HEK293 (cell line): ENCODE measurements around the gene B4GALT3.

ENCODE experiments used
- CTCF ChIA-PET: fragments of 350-600 bp; formaldehyde crosslinking; extraction: SDS; loops from one replicate; lab custom pipeline; 2021; ENCODE audit warnings: antibody characterized with exemption; lab: Yijun Ruan, JAX
- POLR2A ChIA-PET: fragments of 300-600 bp; formaldehyde crosslinking; extraction: SDS; loops from one replicate; lab custom pipeline; 2020; ENCODE audit warnings: antibody characterized with exemption, inconsistent platforms; lab: Yijun Ruan, JAX
- H3K27ac ChIP-seq: fragments of 200-500 bp; sonication (Bioruptor generic); 2 replicates; pipeline ENCODE4 v1.5.1; 2014; ENCODE audit warnings: low read depth, low read length, control low read depth, inconsistent platforms; ENCODE audit errors: extremely low read depth
- H3K36me3 ChIP-seq, 2 experiments: fragments of 200-500 bp in 1 of 2; sonication (Bioruptor generic) in 1 of 2; 1 replicate in 1 of 2; 2 replicates in 1 of 2; pipeline ENCODE4 v1.5.1; 2014 to 2017; ENCODE audit warnings: inconsistent platforms in 2 of 2, low read length in 2 of 2; ENCODE audit not compliant: control insufficient read depth in 2 of 2, insufficient read depth in 1 of 2
- H3K4me1 ChIP-seq: fragments of 200-500 bp; sonication (Bioruptor generic); 2 replicates; pipeline ENCODE4 v1.5.1; 2014; ENCODE audit warnings: mild to moderate bottlenecking, low read length, inconsistent platforms; ENCODE audit not compliant: control insufficient read depth, insufficient read depth
- H3K4me3 ChIP-seq: 2 replicates; pipeline ENCODE4 v1.5.1; 2011; ENCODE audit warnings: low read depth, mild to moderate bottlenecking, control low read depth, low read length, moderate library complexity
- H3K9me3 ChIP-seq: fragments of 200-500 bp; sonication (Bioruptor generic); 2 replicates; pipeline ENCODE4 v1.5.1; 2014; ENCODE audit warnings: low read depth, low read length, inconsistent platforms; ENCODE audit not compliant: control insufficient read depth, insufficient read depth
- GLI4 ChIP-seq: fragments of 450-650 bp; formaldehyde crosslinking; IDR thresholded peaks from 2 replicates; pipeline ENCODE4 v1.5.1; 2016; ENCODE audit warnings: missing biosample characterization, missing genetic modification characterization
- HOXA7 ChIP-seq: sonication (generic); formaldehyde crosslinking; IDR thresholded peaks from 2 replicates; pipeline ENCODE4 v1.8.1; 2022; ENCODE audit warnings: missing genetic modification reagents, borderline replicate concordance
- HOXC10 ChIP-seq: sonication (generic); formaldehyde crosslinking; IDR thresholded peaks from 2 replicates; pipeline ENCODE4 v1.8.1; 2023; ENCODE audit warnings: mild to moderate bottlenecking, missing genetic modification reagents
- MYNN ChIP-seq: fragments of 450-650 bp; formaldehyde crosslinking; IDR thresholded peaks from 2 replicates; pipeline ENCODE4 v1.5.1; 2016; ENCODE audit warnings: missing biosample characterization, missing genetic modification characterization, borderline replicate concordance
- ZFP3 ChIP-seq: fragments of 450-650 bp; formaldehyde crosslinking; IDR thresholded peaks from 2 replicates; pipeline ENCODE4 v1.5.1; 2016; ENCODE audit warnings: low read depth, missing biosample characterization, missing genetic modification characterization
- ZIC2 ChIP-seq: fragments of 450-650 bp; formaldehyde crosslinking; IDR thresholded peaks from 2 replicates; pipeline ENCODE4 v1.5.1; 2016; ENCODE audit warnings: missing biosample characterization, missing genetic modification characterization
- ZNF112 ChIP-seq: fragments of 450-650 bp; formaldehyde crosslinking; IDR thresholded peaks from 2 replicates; pipeline ENCODE4 v1.5.0; 2017; ENCODE audit warnings: missing biosample characterization, missing genetic modification characterization
- ZNF155 ChIP-seq: fragments of 450-650 bp; formaldehyde crosslinking; IDR thresholded peaks from 2 replicates; pipeline ENCODE4 v1.5.1; 2016; ENCODE audit warnings: missing biosample characterization, missing genetic modification characterization
- ZNF175 ChIP-seq: fragments of 450-650 bp; formaldehyde crosslinking; IDR thresholded peaks from 2 replicates; pipeline ENCODE4 v1.5.1; 2016; ENCODE audit warnings: missing biosample characterization, missing genetic modification characterization
- ZNF2 ChIP-seq: fragments of 450-650 bp; formaldehyde crosslinking; IDR thresholded peaks from 2 replicates; pipeline ENCODE4 v1.5.1; 2016; ENCODE audit warnings: missing biosample characterization, missing genetic modification characterization
- ZNF211 ChIP-seq: fragments of 450-650 bp; formaldehyde crosslinking; IDR thresholded peaks from 2 replicates; pipeline ENCODE4 v1.5.1; 2016; ENCODE audit warnings: low read depth, missing biosample characterization, missing genetic modification characterization
- ZNF223 ChIP-seq: fragments of 450-650 bp; formaldehyde crosslinking; IDR thresholded peaks from 2 replicates; pipeline ENCODE4 v1.5.1; 2016; ENCODE audit warnings: missing biosample characterization, missing genetic modification characterization
- ZNF394 ChIP-seq: fragments of 450-650 bp; formaldehyde crosslinking; IDR thresholded peaks from 2 replicates; pipeline ENCODE4 v1.5.1; 2016; ENCODE audit warnings: missing biosample characterization, missing genetic modification characterization, mild to moderate bottlenecking, moderate library complexity, borderline replicate concordance
- ZNF404 ChIP-seq: fragments of 450-650 bp; formaldehyde crosslinking; IDR thresholded peaks from 2 replicates; pipeline ENCODE4 v1.5.1; 2017; ENCODE audit warnings: missing biosample characterization, missing genetic modification characterization
- ZNF664 ChIP-seq: fragments of 450-650 bp; formaldehyde crosslinking; IDR thresholded peaks from 2 replicates; pipeline ENCODE4 v1.5.1; 2016; ENCODE audit warnings: missing biosample characterization, missing genetic modification characterization
- ZSCAN23 ChIP-seq: fragments of 450-650 bp; formaldehyde crosslinking; IDR thresholded peaks from 2 replicates; pipeline ENCODE4 v1.5.1; 2016; ENCODE audit warnings: missing biosample characterization, missing genetic modification characterization
- TF ChIP-seq, protein P1 (sequence below): fragments of 450-650 bp; formaldehyde crosslinking; IDR thresholded peaks from 2 replicates; pipeline ENCODE4 v1.5.1; 2016; ENCODE audit warnings: missing biosample characterization, missing genetic modification characterization
- TF ChIP-seq, protein P2 (sequence below): fragments of 450-650 bp; formaldehyde crosslinking; IDR thresholded peaks from 2 replicates; pipeline ENCODE4 v1.5.0; 2017; ENCODE audit warnings: missing biosample characterization, missing genetic modification characterization, borderline replicate concordance
- TF ChIP-seq, protein P3 (sequence below): fragments of 450-650 bp; formaldehyde crosslinking; IDR thresholded peaks from 2 replicates; pipeline ENCODE4 v1.5.1; 2016; ENCODE audit warnings: missing biosample characterization, missing genetic modification characterization

B4GALT3 gene

DNA sequence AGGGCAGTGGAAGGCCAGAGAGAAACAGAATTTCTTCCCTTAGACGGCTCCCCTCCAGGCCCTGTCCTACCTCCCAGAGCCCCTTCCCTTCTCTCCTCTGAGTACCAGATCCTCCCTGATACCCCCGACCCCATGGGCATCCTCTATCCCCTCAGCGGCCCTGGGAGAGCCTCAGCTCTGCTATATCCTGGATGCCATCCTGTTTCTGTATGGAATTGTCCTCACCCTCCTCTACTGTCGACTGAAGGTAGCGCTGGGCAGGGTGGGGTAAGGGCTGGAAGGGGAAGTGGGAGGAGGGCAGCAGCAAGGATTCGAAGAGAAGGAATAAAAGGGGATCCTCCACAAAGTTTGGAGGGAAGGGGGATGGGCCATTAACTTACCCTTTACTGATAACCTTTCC is 40.5 kb upstream of the B4GALT3 start:
- ChIA-PET CTCF (interaction anchor here (0.7 to 3.4 kb wide), 6 partner anchors 8 to 164 kb away, joined by 4 to 22 read pairs (median 6); partner anchors contain the start of gene TOMM40L), POLR2A (interaction anchor here (1.3 kb wide), 1 partner anchor 15 kb away, joined by 3 read pairs; the partner anchor contains the start of gene NDUFS2)
- no peaks in the 10 kb centered on the region for H3K9me3 ChIP-seq
- no peaks in the 10 kb centered on the region for H3K4me1 ChIP-seq
- H3K36me3 ChIP-seq, result peaks cover 11 to 23% of the 10 kb centered on the region in 2 experiments
- no peak overlapping the region for H3K27ac ChIP-seq
- TF ChIP-seq ZNF175 (tag by site-specific recombination) (no peak), ZNF223 (tag by site-specific recombination) (0 out of 2 replicates have a peak, but pooled peaks have one; percentile 48), ZNF112 (tag by site-specific recombination) (no peak)
- H3K4me3 ChIP-seq, result no peak overlapping the region

DNA sequence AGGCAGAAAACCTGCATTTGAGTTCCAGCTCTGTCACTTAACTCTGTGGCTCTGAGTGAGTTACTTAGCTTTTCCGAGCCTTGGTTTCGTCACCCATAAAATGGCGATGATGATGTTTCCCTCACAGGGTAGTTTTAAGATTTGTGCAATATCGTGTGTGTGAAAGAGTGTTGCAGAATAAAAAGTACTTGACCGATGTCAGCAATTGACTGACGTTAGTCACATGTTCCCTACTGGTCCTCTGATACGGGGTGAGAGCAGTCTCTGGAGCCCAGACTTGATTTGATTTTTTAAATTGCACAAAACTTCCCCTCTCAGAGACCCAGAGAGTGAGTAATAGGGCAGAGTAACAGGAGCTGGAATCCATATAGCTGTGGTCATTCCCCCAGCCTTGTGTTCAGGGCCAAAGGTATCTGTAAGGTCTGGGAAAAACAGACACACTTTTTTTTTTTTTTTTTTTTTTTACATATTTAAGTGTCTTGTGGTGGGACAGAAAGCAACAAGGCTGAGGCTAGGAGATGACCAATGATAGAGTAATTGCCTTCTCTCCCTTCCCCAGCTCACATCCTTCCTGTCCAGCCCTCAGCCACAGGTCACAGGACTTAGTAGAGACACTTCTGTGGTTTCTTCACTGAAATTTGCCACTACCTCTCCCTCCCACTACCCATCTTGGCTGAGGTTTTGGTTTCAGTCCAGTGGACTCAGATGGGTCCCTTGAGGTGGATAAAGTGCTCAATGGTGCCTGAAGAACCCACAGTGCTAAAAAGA is 39.8 kb upstream of the B4GALT3 start:
- POLR2A ChIA-PET, result no interaction called here
- Histone ChIP-seq H3K4me1 (no peaks in the 10 kb centered on the region), H3K27ac (no peak overlapping the region), H3K4me3 (no peak overlapping the region), H3K9me3 (no peaks in the 10 kb centered on the region), H3K36me3 (peaks cover 16 to 29% of the 10 kb centered on the region in 2 experiments)
- CTCF ChIA-PET, result interaction anchor here (0.5 to 3.4 kb wide), 6 partner anchors 9 to 165 kb away, joined by 4 to 22 read pairs (median 6); partner anchors contain the start of gene TOMM40L
- TF ChIP-seq ZFP3 (no peak), MYNN (tag by site-specific recombination) (no peak), ZNF664 (tag by site-specific recombination) (no peak)
- TF ChIP-seq, protein P1, sequence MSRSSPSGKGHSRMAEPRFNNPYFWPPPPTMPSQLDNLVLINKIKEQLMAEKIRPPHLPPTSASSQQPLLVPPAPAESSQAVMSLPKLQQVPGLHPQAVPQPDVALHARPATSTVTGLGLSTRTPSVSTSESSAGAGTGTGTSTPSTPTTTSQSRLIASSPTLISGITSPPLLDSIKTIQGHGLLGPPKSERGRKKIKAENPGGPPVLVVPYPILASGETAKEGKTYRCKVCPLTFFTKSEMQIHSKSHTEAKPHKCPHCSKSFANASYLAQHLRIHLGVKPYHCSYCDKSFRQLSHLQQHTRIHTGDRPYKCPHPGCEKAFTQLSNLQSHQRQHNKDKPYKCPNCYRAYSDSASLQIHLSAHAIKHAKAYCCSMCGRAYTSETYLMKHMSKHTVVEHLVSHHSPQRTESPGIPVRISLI (tag by site-specific recombination), result 0 out of 2 replicates have a peak, but pooled peaks have one; percentile 57

DNA sequence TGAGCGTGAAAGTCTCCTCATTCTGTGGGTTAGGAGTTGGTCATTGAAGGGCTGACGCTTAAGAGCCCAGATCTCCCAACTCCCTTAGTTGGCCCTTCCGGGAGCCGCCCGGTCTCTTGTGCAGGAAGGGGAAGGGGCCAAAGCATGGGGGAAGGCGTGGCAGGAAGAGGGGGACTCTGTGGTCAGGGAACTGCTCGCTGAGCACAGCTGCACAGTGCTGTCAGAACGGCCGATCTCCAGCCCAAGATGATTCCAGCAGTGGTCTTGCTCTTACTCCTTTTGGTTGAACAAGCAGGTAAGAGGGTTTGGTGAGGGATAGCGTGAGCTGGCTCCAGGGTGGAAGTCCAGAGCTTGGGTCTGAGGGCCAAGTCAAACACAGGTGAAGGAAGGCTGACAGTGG is 37.8 kb upstream of the B4GALT3 start, which contains the start of gene FCER1G:
TSS of gene FCER1G (plus strand) at position 220 of the 400 bp plus-strand sequence. CDS start at position 247, 27 bp downstream.
- ChIA-PET POLR2A (interaction anchor here (1.2 to 1.4 kb wide), 2 partner anchors 11 to 13 kb away, joined by 4 to 10 read pairs; partner anchors contain the start of genes NDUFS2 and TOMM40L), CTCF (interaction anchor here (1.6 to 3.4 kb wide), 2 partner anchors 11 to 167 kb away, joined by 6 to 22 read pairs; partner anchors contain the start of gene TOMM40L)

More for the DNA sequence above, 37.8 kb upstream of the B4GALT3 start, which contains the start of gene FCER1G:
- TF ChIP-seq GLI4 (tag by site-specific recombination) (no peak), ZNF2 (tag by site-specific recombination) (no peak), HOXC10 (CRISPR knock-in tag) (no peak), ZSCAN23 (tag by site-specific recombination) (no peak), ZNF211 (tag by site-specific recombination) (no peak), ZIC2 (no peak), ZNF155 (tag by site-specific recombination) (no peak), ZNF404 (no peak), ZNF394 (tag by site-specific recombination) (no peak), HOXA7 (no peak)
- TF ChIP-seq, protein P2, sequence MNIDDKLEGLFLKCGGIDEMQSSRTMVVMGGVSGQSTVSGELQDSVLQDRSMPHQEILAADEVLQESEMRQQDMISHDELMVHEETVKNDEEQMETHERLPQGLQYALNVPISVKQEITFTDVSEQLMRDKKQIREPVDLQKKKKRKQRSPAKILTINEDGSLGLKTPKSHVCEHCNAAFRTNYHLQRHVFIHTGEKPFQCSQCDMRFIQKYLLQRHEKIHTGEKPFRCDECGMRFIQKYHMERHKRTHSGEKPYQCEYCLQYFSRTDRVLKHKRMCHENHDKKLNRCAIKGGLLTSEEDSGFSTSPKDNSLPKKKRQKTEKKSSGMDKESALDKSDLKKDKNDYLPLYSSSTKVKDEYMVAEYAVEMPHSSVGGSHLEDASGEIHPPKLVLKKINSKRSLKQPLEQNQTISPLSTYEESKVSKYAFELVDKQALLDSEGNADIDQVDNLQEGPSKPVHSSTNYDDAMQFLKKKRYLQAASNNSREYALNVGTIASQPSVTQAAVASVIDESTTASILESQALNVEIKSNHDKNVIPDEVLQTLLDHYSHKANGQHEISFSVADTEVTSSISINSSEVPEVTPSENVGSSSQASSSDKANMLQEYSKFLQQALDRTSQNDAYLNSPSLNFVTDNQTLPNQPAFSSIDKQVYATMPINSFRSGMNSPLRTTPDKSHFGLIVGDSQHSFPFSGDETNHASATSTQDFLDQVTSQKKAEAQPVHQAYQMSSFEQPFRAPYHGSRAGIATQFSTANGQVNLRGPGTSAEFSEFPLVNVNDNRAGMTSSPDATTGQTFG (tag by site-specific recombination), result no peak
- TF ChIP-seq, protein P3, sequence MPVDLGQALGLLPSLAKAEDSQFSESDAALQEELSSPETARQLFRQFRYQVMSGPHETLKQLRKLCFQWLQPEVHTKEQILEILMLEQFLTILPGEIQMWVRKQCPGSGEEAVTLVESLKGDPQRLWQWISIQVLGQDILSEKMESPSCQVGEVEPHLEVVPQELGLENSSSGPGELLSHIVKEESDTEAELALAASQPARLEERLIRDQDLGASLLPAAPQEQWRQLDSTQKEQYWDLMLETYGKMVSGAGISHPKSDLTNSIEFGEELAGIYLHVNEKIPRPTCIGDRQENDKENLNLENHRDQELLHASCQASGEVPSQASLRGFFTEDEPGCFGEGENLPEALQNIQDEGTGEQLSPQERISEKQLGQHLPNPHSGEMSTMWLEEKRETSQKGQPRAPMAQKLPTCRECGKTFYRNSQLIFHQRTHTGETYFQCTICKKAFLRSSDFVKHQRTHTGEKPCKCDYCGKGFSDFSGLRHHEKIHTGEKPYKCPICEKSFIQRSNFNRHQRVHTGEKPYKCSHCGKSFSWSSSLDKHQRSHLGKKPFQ (tag by site-specific recombination), result no peak
- peaks cover 35 to 50% of the 10 kb centered on the region in 2 experiments for H3K36me3 ChIP-seq
- H3K27ac ChIP-seq, result no peak within 1 kb of the TSS
- H3K4me3 ChIP-seq, result no peak within 1 kb of the TSS
- H3K9me3 ChIP-seq, result no peaks in the 10 kb centered on the region
- no peaks in the 10 kb centered on the region for H3K4me1 ChIP-seq
